SK-N-SH treated with all-trans-retinoic acid at 6 μM for 48 hours (cell line): ENCODE measurements around the gene ISM2.
A peak's percentile ranks its signal among the peaks of the same experiment; 100 is the strongest.

Experiments used
- ATAC-seq: fragments of 200-7000 bp; cut with Tn5 transposase; 3 replicates; pipeline ENCODE4 v1.9.1; 2020; ENCODE audit warnings: mild to moderate bottlenecking, moderate library complexity
- GLIS3 ChIP-seq: fragments of 250-450 bp; sonication (Bioruptor Pico); IDR thresholded peaks from 2 replicates; pipeline ENCODE4 v1.5.0; 2020; ENCODE audit warnings: mild to moderate bottlenecking, moderate library complexity
- ISL1 ChIP-seq: fragments of 250-450 bp; sonication (Bioruptor Pico); IDR thresholded peaks from 2 replicates; pipeline ENCODE4 v2.1.2; 2022; ENCODE audit warnings: mild to moderate bottlenecking, moderate library complexity
- PPARA ChIP-seq: fragments of 250-450 bp; sonication (Bioruptor Pico); IDR thresholded peaks from 2 replicates; pipeline ENCODE4 v1.5.0; 2020; ENCODE audit warnings: mild to moderate bottlenecking, borderline replicate concordance
- RARB ChIP-seq: fragments of 250-450 bp; sonication (Bioruptor Pico); IDR thresholded peaks from 2 replicates; pipeline ENCODE4 v1.8.0; 2021; ENCODE audit warnings: mild to moderate bottlenecking, moderate library complexity
- SNAI2 ChIP-seq: fragments of 250-450 bp; sonication (Bioruptor Pico); IDR thresholded peaks from 2 replicates; pipeline ENCODE4 v1.5.0; 2020; ENCODE audit warnings: mild to moderate bottlenecking, moderate library complexity
- TCF4 ChIP-seq: fragments of 250-450 bp; sonication (Bioruptor Pico); IDR thresholded peaks from 2 replicates; pipeline ENCODE4 v1.8.0; 2021; ENCODE audit warnings: mild to moderate bottlenecking, moderate library complexity, borderline replicate concordance
- TOX ChIP-seq: fragments of 250-450 bp; sonication (Bioruptor Pico); IDR thresholded peaks from 2 replicates; pipeline ENCODE4 v1.8.0; 2021; ENCODE audit warnings: mild to moderate bottlenecking, moderate library complexity, borderline replicate concordance
- ZC3H10 ChIP-seq: fragments of 250-450 bp; sonication (Bioruptor Pico); IDR thresholded peaks from 2 replicates; pipeline ENCODE4 v1.5.1; 2021; ENCODE audit warnings: mild to moderate bottlenecking, moderate library complexity
- ZFP3 ChIP-seq: fragments of 250-450 bp; sonication (Bioruptor Pico); IDR thresholded peaks from 2 replicates; pipeline ENCODE4 v1.5.0; 2020; ENCODE audit warnings: mild to moderate bottlenecking, moderate library complexity
- ZFP30 ChIP-seq: fragments of 450-650 bp; formaldehyde crosslinking; IDR thresholded peaks from 2 replicates; pipeline ENCODE4 v1.5.0; 2022; ENCODE audit warnings: mild to moderate bottlenecking, moderate library complexity
- ZNF565 ChIP-seq: fragments of 450-650 bp; formaldehyde crosslinking; conservative IDR thresholded peaks from 2 replicates; pipeline ENCODE4 v1.5.0; 2020; ENCODE audit warnings: low read depth, mild to moderate bottlenecking, moderate library complexity
- ZNF70 ChIP-seq: fragments of 450-650 bp; formaldehyde crosslinking; IDR thresholded peaks from 2 replicates; pipeline ENCODE4 v1.5.0; 2020; ENCODE audit warnings: mild to moderate bottlenecking, moderate library complexity
- ZNF8 ChIP-seq: fragments of 450-650 bp; formaldehyde crosslinking; IDR thresholded peaks from 2 replicates; pipeline ENCODE4 v1.5.0; 2020; ENCODE audit warnings: mild to moderate bottlenecking, moderate library complexity
- TF ChIP-seq, protein P1 (sequence below): fragments of 250-450 bp; sonication (Bioruptor Pico); IDR thresholded peaks from 2 replicates; pipeline ENCODE4 v1.8.0; 2021; ENCODE audit warnings: low read depth, mild to moderate bottlenecking, moderate library complexity, borderline replicate concordance
- TF ChIP-seq, protein P2 (sequence below): fragments of 250-450 bp; sonication (Bioruptor Pico); IDR thresholded peaks from 2 replicates; pipeline ENCODE4 v1.5.1; 2020; ENCODE audit warnings: low read depth, mild to moderate bottlenecking, moderate library complexity
- TF ChIP-seq, protein P3 (sequence below): fragments of 250-450 bp; sonication (Bioruptor Pico); IDR thresholded peaks from 2 replicates; pipeline ENCODE4 v1.5.1; 2021; ENCODE audit warnings: mild to moderate bottlenecking, moderate library complexity

Gene ISM2

DNA sequence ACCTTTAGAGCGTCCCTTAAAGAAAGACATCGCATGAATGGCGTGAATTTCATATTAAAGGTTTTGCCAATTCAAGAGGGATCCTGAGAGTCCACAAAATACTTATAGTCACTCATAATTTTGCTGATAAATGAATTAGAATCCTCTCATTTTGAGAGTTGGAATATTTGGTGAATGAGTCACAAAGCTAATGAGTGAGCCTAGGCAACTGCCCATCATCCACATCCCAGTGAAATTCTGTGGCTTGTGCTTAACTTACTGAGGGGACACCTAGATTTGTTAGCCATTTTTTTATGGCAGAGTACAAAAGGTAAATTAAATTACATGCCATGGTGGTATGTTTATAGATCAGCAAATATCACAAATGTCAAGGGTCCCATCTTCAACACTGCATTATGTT lies 62.6 kb downstream of the ISM2 start:
- no peak for ATAC-seq
- 0 out of 2 replicates have a peak, but pooled peaks have one; percentile 20 for TF ChIP-seq ISL1 (CRISPR knock-in tag)
- no peak for TF ChIP-seq TCF4 (CRISPR knock-in tag)
- TF ChIP-seq, protein P1, sequence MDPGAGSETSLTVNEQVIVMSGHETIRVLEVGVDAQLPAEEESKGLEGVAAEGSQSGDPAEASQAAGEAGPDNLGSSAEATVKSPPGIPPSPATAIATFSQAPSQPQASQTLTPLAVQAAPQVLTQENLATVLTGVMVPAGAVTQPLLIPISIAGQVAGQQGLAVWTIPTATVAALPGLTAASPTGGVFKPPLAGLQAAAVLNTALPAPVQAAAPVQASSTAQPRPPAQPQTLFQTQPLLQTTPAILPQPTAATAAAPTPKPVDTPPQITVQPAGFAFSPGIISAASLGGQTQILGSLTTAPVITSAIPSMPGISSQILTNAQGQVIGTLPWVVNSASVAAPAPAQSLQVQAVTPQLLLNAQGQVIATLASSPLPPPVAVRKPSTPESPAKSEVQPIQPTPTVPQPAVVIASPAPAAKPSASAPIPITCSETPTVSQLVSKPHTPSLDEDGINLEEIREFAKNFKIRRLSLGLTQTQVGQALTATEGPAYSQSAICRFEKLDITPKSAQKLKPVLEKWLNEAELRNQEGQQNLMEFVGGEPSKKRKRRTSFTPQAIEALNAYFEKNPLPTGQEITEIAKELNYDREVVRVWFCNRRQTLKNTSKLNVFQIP: no peak
- no peak for TF ChIP-seq TOX
- TF ChIP-seq ZFP3: no peak

DNA sequence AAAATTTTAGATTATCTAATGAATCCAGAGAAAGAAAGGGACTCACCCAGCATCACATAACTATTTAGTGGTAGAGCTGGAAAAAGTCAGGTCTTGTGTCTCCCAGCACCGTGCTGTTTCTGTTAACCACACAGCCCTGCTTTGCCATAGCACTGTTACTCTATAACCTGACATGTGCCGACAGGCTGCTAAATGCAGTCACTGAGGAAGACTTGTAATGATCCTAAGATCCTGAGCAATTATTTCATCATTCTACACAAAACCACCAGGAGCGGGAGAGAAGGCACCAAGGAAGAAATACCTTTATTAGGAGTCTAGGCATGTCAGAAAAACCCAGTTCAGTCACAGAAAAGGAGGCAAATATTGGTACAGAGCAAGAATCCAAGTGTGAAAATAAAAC lies 72.2 kb downstream of the ISM2 start:
- no peak for ATAC-seq
- TF ChIP-seq RARB (no peak), ZFP30 (CRISPR knock-in tag) (no peak), GLIS3 (CRISPR knock-in tag) (no peak), PPARA (no peak), SNAI2 (no peak)
- TF ChIP-seq, all 23 proteins: peak for 0

GRCh38 chr14:77424862-77425261 lies 73.8 kb downstream of the ISM2 start:
- no peak for TF ChIP-seq ZNF565 (CRISPR knock-in tag)
- TF ChIP-seq, protein P2, sequence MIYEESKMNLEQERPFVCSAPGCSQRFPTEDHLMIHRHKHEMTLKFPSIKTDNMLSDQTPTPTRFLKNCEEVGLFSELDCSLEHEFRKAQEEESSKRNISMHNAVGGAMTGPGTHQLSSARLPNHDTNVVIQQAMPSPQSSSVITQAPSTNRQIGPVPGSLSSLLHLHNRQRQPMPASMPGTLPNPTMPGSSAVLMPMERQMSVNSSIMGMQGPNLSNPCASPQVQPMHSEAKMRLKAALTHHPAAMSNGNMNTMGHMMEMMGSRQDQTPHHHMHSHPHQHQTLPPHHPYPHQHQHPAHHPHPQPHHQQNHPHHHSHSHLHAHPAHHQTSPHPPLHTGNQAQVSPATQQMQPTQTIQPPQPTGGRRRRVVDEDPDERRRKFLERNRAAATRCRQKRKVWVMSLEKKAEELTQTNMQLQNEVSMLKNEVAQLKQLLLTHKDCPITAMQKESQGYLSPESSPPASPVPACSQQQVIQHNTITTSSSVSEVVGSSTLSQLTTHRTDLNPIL (CRISPR knock-in tag): no peak
- TF ChIP-seq RARB: no peak
- no peak for TF ChIP-seq ISL1 (CRISPR knock-in tag)
- TF ChIP-seq, protein P3, sequence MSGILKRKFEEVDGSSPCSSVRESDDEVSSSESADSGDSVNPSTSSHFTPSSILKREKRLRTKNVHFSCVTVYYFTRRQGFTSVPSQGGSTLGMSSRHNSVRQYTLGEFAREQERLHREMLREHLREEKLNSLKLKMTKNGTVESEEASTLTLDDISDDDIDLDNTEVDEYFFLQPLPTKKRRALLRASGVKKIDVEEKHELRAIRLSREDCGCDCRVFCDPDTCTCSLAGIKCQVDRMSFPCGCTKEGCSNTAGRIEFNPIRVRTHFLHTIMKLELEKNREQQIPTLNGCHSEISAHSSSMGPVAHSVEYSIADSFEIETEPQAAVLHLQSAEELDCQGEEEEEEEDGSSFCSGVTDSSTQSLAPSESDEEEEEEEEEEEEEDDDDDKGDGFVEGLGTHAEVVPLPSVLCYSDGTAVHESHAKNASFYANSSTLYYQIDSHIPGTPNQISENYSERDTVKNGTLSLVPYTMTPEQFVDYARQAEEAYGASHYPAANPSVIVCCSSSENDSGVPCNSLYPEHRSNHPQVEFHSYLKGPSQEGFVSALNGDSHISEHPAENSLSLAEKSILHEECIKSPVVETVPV (CRISPR knock-in tag): no peak
- no peak for TF ChIP-seq ZFP30 (CRISPR knock-in tag)
- TF ChIP-seq TOX: no peak
- no peak for TF ChIP-seq ZNF70 (CRISPR knock-in tag)
- TF ChIP-seq ZC3H10: no peak
- TF ChIP-seq ZNF8 (CRISPR knock-in tag): no peak
- ATAC-seq: no peak
